HCT116 (cell line): ENCODE data around the gene SH3PXD2A. TPM values are rescaled to one million over a fixed set of nuclear protein-coding genes. Genes with fewer than 3 reads are reported as not detected.

Experiments
- ATAC-seq: fragments of 200-7000 bp; cut with Tn5 transposase; 2 replicates; pipeline ENCODE4 v1.9.1; 2020; ENCODE audit warnings: mild to moderate bottlenecking, moderate library complexity
- BruUV-seq: library from RNA; stranded (reverse); fragments of 400-500 nt; replicated peaks from 2 replicates; lab custom pipeline; 2021; lab: Mats Ljungman, UMichigan
- CTCF ChIA-PET: fragments of 300-600 bp; sonication (Branson Sonifier 250); formaldehyde crosslinking; loops from one replicate; lab custom pipeline; 2021; ENCODE audit warnings: antibody characterized with exemption; lab: Charles Lee
- POLR2A ChIA-PET: fragments of 300-600, 350-600 bp; sonication (Branson Sonifier 250); formaldehyde crosslinking; loops from one replicate; lab custom pipeline; 2021; ENCODE audit warnings: antibody characterized with exemption; lab: Charles Lee
- RAD21 ChIA-PET, 2 experiments: fragments of 300-600 bp; sonication (Branson Sonifier 250); formaldehyde crosslinking; loops; one replicate each; lab custom pipeline; 2023; ENCODE audit warnings: low total read pairs in 2 of 2; ENCODE audit not compliant: uncharacterized antibody in 2 of 2, unreplicated experiment in 2 of 2, low non-redundant PET in 1 of 2; lab: Charles Lee
- DNase-seq: peaks from one replicate; pipeline ENCODE4 v3.0.0-alpha.2; 2010; ENCODE audit warnings: low read depth, low spot score
- H2AFZ ChIP-seq: fragments of 200-600 bp; shearing (Covaris generic), sonication (generic); 2 replicates; pipeline ENCODE4 v1.6.1; 2017; ENCODE audit warnings: low read depth, mixed run types, mixed read lengths, antibody characterized with exemption, low read length; ENCODE audit not compliant: poor library complexity, severe bottlenecking
- H3K27ac ChIP-seq: 2 replicates; pipeline ENCODE4 v1.5.1; 2012; ENCODE audit warnings: low read depth, low read length
- H3K27me3 ChIP-seq: fragments of 200-600 bp; sonication (generic); 2 replicates; pipeline ENCODE4 v1.6.1; 2016; ENCODE audit warnings: mixed run types, low read length, mixed read lengths; ENCODE audit not compliant: insufficient read depth
- H3K36me3 ChIP-seq, 2 experiments: fragments of 200-500 bp in 1 of 2; fragments of 200-600 bp in 1 of 2; sonication (Bioruptor generic) in 1 of 2; sonication (generic) in 1 of 2; 2 replicates each; pipeline versions ENCODE4 v1.5.1 to v1.6.1; 2014 to 2016; ENCODE audit warnings: low read length in 2 of 2, inconsistent platforms in 1 of 2, mixed read lengths in 1 of 2, mixed run types in 1 of 2; ENCODE audit not compliant: insufficient read depth in 2 of 2, control insufficient read depth in 1 of 2
- H3K4me1 ChIP-seq, 2 experiments: fragments of 200-600 bp in 1 of 2; sonication (generic) in 1 of 2; 2 replicates each; pipeline versions ENCODE4 v1.5.1 to v1.6.1; 2012 to 2017; ENCODE audit warnings: low read length in 2 of 2, inconsistent platforms in 1 of 2, mild to moderate bottlenecking in 1 of 2, mixed read lengths in 1 of 2, mixed run types in 1 of 2, moderate library complexity in 1 of 2; ENCODE audit not compliant: insufficient read depth in 2 of 2, control insufficient read depth in 1 of 2
- H3K4me2 ChIP-seq: fragments of 200-600 bp; sonication (generic); 2 replicates; pipeline ENCODE4 v1.6.1; 2017; ENCODE audit warnings: mixed run types, low read length, mixed read lengths
- H3K4me3 ChIP-seq, 2 experiments: fragments of 200-600 bp in 1 of 2; sonication (generic) in 1 of 2; replicated peaks in 1 of 2; 2 replicates each; pipeline ENCODE4 v1.5.1; 2011 to 2016; ENCODE audit warnings: low read length in 2 of 2, control low read depth in 1 of 2, low read depth in 1 of 2, mild to moderate bottlenecking in 1 of 2, mixed read lengths in 1 of 2, mixed run types in 1 of 2
- H3K79me2 ChIP-seq: fragments of 200-600 bp; sonication (generic); 2 replicates; pipeline ENCODE4 v1.6.1; 2017; ENCODE audit warnings: mild to moderate bottlenecking, mixed run types, low read length, moderate library complexity, mixed read lengths; ENCODE audit not compliant: insufficient read depth
- H3K9ac ChIP-seq: fragments of 200-600 bp; sonication (generic); 2 replicates; pipeline ENCODE4 v1.6.1; 2016; ENCODE audit warnings: low read length, mixed read lengths
- H3K9me2 ChIP-seq: fragments of 200-600 bp; sonication (generic), shearing (Covaris generic); 2 replicates; pipeline ENCODE4 v1.6.1; 2017; ENCODE audit warnings: mixed run types, mild to moderate bottlenecking, moderate library complexity; ENCODE audit not compliant: insufficient read depth
- H3K9me3 ChIP-seq, 2 experiments: fragments of 200-500 bp in 1 of 2; fragments of 200-600 bp in 1 of 2; sonication (Bioruptor generic) in 1 of 2; sonication (generic) in 1 of 2; 2 replicates each; pipeline ENCODE4 v1.6.1; 2014 to 2017; ENCODE audit warnings: low read length in 2 of 2, mixed read lengths in 2 of 2, inconsistent platforms in 1 of 2, low read depth in 1 of 2, mild to moderate bottlenecking in 1 of 2, mixed run types in 1 of 2, moderate library complexity in 1 of 2; ENCODE audit not compliant: control insufficient read depth in 1 of 2, insufficient read depth in 1 of 2
- H4K20me1 ChIP-seq: fragments of 200-600 bp; sonication (generic), shearing (Covaris generic); 2 replicates; pipeline ENCODE4 v1.6.1; 2017; ENCODE audit warnings: mixed run types, mild to moderate bottlenecking, moderate library complexity; ENCODE audit not compliant: insufficient read depth
- SIN3A ChIP-seq: IDR thresholded peaks from 2 replicates; pipeline ENCODE4 v1.6.1; 2012; ENCODE audit warnings: low read depth
- SP1 ChIP-seq: IDR thresholded peaks from 2 replicates; pipeline ENCODE4 v1.6.1; 2012; ENCODE audit warnings: low read depth
- ZNF274 ChIP-seq: fragments of 200-500 bp; sonication (Bioruptor generic); IDR thresholded peaks from 2 replicates; pipeline ENCODE4 v1.6.1; 2014; ENCODE audit warnings: mild to moderate bottlenecking, low read depth, low read length, inconsistent platforms
- intact Hi-C: fragments of 100-400 bp; cut with micrococcal nuclease; formaldehyde crosslinking; loops from 2 replicates; pipeline ENCODE4 v1.10.0; 2022
- total RNA-seq: library from RNA; stranded (reverse); gene quantifications from one replicate; pipeline ENCODE4 v1.2.1, GENCODE V29; 2021; ENCODE audit not compliant: unreplicated experiment
- TF ChIP-seq, protein P1 (sequence below), 3 experiments: fragments of 200-600 bp in 1 of 3; sonication (generic) in 1 of 3; IDR thresholded peaks in 2 of 3; conservative IDR thresholded peaks in 1 of 3; 2 replicates each; pipeline ENCODE4 v1.5.1; 2012 to 2017; ENCODE audit warnings: low read depth in 2 of 3, low read length in 2 of 3, antibody characterized with exemption in 1 of 3, borderline replicate concordance in 1 of 3, control low read depth in 1 of 3, mild to moderate bottlenecking in 1 of 3, mixed read lengths in 1 of 3, mixed run types in 1 of 3, moderate library complexity in 1 of 3; ENCODE audit not compliant: insufficient read depth in 1 of 3
- TF ChIP-seq, protein P2 (sequence below): IDR thresholded peaks from 2 replicates; pipeline ENCODE4 v1.6.1; 2012
- TF ChIP-seq, protein P3 (sequence below): IDR thresholded peaks from 2 replicates; pipeline ENCODE4 v1.6.1; 2011; ENCODE audit warnings: mild to moderate bottlenecking, low read length, moderate library complexity; ENCODE audit not compliant: insufficient replicate concordance; ENCODE audit errors: extremely low read depth

Gene SH3PXD2A
- total RNA-seq, 1 experiment from 2014 or later = 8.7 TPM

GRCh38 chr10:103732339-103733044 lies 122.9 kb downstream of the SH3PXD2A start:
- Histone ChIP-seq H3K4me2 (no peak overlapping the region), H3K27ac (no peak overlapping the region), H3K4me3 (no peak overlapping the region), H3K79me2 (no peaks in the 10 kb centered on the region), H3K9me2 (no peaks in the 10 kb centered on the region), H3K27me3 (no peaks in the 10 kb centered on the region), H2AFZ (no peak overlapping the region), H4K20me1 (no peaks in the 10 kb centered on the region), H3K4me1 (peaks cover 0 to 17% of the 10 kb centered on the region in 2 experiments; a peak in 2 of 4 replicates), H3K9me3 (no peaks in the 10 kb centered on the region), H3K36me3 (no peaks in the 10 kb centered on the region), H3K9ac (no peak overlapping the region)
- DNase-seq = no peak
- BruUV-seq = no TSS peak
- ChIA-PET RAD21 (no interaction called here), POLR2A (no interaction called here), CTCF (interaction anchor here (1.1 to 2.0 kb wide), 2 partner anchors 13 to 22 kb away, joined by 3 to 5 read pairs; no protein-coding TSS in a partner anchor)
- intact Hi-C loops = no loop called here
- TF ChIP-seq SIN3A (no peak), SP1 (no peak), ZNF274 (no peak)
- TF ChIP-seq, protein P1, sequence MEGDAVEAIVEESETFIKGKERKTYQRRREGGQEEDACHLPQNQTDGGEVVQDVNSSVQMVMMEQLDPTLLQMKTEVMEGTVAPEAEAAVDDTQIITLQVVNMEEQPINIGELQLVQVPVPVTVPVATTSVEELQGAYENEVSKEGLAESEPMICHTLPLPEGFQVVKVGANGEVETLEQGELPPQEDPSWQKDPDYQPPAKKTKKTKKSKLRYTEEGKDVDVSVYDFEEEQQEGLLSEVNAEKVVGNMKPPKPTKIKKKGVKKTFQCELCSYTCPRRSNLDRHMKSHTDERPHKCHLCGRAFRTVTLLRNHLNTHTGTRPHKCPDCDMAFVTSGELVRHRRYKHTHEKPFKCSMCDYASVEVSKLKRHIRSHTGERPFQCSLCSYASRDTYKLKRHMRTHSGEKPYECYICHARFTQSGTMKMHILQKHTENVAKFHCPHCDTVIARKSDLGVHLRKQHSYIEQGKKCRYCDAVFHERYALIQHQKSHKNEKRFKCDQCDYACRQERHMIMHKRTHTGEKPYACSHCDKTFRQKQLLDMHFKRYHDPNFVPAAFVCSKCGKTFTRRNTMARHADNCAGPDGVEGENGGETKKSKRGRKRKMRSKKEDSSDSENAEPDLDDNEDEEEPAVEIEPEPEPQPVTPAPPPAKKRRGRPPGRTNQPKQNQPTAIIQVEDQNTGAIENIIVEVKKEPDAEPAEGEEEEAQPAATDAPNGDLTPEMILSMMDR (IDR thresholded peaks at IDR 0.05 in 2 of 3, conservative IDR thresholded peaks at IDR 0.05 in 1 of 3; ENCODE audit: borderline replicate concordance in 1 of 3, insufficient read depth in 1 of 3, low read depth in 2 of 3, low read length in 2 of 3) = no peak
- TF ChIP-seq, protein P2, sequence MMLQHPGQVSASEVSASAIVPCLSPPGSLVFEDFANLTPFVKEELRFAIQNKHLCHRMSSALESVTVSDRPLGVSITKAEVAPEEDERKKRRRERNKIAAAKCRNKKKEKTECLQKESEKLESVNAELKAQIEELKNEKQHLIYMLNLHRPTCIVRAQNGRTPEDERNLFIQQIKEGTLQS = no peak
- TF ChIP-seq, protein P3, sequence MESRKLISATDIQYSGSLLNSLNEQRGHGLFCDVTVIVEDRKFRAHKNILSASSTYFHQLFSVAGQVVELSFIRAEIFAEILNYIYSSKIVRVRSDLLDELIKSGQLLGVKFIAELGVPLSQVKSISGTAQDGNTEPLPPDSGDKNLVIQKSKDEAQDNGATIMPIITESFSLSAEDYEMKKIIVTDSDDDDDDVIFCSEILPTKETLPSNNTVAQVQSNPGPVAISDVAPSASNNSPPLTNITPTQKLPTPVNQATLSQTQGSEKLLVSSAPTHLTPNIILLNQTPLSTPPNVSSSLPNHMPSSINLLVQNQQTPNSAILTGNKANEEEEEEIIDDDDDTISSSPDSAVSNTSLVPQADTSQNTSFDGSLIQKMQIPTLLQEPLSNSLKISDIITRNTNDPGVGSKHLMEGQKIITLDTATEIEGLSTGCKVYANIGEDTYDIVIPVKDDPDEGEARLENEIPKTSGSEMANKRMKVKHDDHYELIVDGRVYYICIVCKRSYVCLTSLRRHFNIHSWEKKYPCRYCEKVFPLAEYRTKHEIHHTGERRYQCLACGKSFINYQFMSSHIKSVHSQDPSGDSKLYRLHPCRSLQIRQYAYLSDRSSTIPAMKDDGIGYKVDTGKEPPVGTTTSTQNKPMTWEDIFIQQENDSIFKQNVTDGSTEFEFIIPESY = no peak
- ATAC-seq = no peak
